Omental fat pad (tissue), 4 donors: ENCODE results near the gene INTS11. TPM values are rescaled to one million over a fixed set of nuclear protein-coding genes. Genes with fewer than 3 reads are reported as not detected.
A peak's percentile ranks its signal among the peaks of the same experiment; 100 is the strongest.
"Not testable (repeated sequence)": the region's sequence is repeated elsewhere in the genome, so short reads cannot be mapped to it uniquely, and the experiment has no call there.

Experiments
- ATAC-seq: fragments of 150-250 bp; one replicate; pipeline ENCODE4 v1.9.1; 2016; ENCODE audit warnings: mild to moderate bottlenecking, moderate library complexity; ENCODE audit not compliant: low FRiP score
- DNase-seq: peaks from one replicate; pipeline ENCODE4 v3.0.0-alpha.2; 2019; ENCODE audit warnings: low spot score
- total RNA-seq, 4 donors: library from RNA; depleted of rRNA; stranded (reverse); fragments of >200 nt; gene quantifications; one replicate each; pipeline ENCODE4 v1.1.0, GENCODE V29; 2016
- TF ChIP-seq, protein P1 (sequence below), 3 donors: fragments of 450-650 bp; IDR thresholded peaks; one replicate each; pipeline ENCODE4 v1.5.1; 2016 to 2017; ENCODE audit warnings: antibody characterized with exemption in 3 of 3, mild to moderate bottlenecking in 3 of 3, moderate library complexity in 2 of 3

INTS11 gene
- total RNA-seq, 4 donors from 2014 or later: 71.9 to 103 (median 86.2) TPM

DNA sequence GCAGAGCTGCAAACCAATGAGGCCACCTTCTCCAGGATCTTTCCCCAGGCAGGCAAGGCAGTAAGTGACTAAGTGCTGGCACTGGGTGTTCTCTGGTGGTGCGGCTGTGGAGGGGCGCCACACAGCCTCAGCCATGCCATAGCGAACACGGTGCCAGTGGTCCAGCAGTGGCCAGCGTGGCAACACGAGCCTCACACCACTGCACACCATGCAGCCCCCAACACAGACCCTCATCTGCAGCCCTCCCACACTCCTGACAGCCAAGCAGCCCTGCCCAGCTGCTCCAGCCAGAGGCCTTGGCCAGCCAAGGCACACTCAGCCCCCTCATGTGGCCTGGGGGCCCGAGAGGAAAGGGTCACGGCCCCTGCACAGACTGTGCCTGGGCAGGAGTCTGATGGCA lies 3.0 kb downstream of the INTS11 start:
- TF ChIP-seq, protein P1, sequence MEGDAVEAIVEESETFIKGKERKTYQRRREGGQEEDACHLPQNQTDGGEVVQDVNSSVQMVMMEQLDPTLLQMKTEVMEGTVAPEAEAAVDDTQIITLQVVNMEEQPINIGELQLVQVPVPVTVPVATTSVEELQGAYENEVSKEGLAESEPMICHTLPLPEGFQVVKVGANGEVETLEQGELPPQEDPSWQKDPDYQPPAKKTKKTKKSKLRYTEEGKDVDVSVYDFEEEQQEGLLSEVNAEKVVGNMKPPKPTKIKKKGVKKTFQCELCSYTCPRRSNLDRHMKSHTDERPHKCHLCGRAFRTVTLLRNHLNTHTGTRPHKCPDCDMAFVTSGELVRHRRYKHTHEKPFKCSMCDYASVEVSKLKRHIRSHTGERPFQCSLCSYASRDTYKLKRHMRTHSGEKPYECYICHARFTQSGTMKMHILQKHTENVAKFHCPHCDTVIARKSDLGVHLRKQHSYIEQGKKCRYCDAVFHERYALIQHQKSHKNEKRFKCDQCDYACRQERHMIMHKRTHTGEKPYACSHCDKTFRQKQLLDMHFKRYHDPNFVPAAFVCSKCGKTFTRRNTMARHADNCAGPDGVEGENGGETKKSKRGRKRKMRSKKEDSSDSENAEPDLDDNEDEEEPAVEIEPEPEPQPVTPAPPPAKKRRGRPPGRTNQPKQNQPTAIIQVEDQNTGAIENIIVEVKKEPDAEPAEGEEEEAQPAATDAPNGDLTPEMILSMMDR (IDR thresholded peaks at IDR 0.05): no peak
- ATAC-seq (no peak), DNase-seq (no peak)

DNA sequence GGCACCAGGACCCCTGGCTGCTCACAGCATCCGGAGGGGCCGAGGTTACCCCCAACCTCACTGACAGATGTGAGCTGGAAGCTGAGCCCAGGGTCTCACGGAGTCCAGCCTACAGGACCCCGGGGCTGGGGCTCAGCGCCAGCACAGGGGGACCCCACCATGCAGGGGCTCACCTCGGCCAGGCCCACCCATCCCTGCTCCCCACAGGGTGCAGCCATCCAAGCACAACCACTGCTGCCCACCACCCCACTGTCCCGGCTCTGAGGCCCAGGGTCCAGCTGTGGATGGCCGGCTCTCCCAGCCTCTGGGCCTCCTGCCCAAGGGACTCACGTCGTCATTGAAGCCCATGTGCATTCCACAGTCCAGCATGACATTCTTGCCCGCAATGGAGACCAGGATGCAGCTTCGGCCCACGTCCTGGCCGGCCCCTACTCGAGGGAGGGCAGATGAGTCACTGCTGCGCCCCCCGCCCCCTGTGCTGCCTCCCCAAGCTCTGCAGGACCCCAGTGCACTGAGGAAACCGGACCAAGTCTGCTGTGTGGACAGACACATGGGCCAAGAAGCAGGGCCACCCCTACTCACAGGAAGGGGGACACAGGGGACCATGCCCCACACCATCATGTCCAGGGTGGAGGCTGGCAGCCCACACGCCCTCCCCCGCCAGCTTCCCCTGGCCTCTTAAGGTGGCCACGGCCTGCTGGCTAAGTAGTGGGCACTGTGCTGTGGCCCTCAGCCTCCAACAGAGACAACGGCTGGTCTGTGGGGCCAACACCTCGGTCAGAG lies 3.6 kb downstream of the INTS11 start:
- TF ChIP-seq, protein P1 (IDR thresholded peaks at IDR 0.05): no peak
- ATAC-seq: no peak

DNA sequence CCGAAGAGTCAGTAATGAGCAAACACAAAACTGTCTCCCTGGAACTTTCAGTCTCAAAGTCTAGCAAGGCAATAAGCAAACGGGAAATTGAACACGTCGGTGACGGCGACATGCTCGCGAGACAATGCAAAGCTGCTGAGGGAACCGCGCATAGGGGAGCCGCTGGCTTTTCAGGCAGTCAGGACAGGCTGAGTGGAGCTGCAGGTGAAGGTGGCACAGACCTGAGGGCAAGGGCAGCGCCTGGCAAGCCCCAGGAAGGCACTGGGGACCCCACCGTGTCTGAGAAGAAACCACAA lies 4.9 kb downstream of the INTS11 start:
- DNase-seq (no peak), ATAC-seq (no peak)
- TF ChIP-seq, protein P1 (IDR thresholded peaks at IDR 0.05): no peak

More for the DNA sequence above, 3.6 kb downstream of the INTS11 start:
- no peak for DNase-seq

GRCh38 chr1:1318777-1319645 lies 5.4 kb downstream of the INTS11 start:
- ATAC-seq (no peak), DNase-seq (no peak)
- TF ChIP-seq, protein P1 (IDR thresholded peaks at IDR 0.05): no peak

DNA sequence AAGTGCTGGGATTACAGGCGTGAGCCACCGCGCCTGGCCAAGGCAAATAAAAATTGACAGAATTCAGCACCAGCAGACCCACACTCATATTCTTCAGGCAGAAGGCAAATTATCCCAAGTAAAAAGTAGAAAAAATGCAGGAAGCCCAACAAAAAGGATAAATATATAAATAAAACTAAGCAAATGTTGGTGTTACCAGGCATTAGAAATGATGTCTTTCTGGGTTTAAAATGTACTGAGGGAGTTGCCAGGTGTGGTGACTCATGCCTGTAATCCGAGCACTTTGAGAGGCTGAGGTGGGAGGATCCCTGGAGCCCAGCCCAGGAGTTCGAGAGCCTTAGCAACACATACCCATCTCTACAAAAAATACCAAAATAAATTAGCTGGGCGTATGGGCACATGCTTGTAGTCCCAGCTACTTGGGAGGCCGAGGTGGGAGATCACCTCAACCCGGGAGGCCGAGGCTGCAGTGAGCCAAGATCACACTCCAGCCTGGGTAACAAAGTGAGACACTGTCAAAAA lies 6.3 kb downstream of the INTS11 start:
- DNase-seq: peak; percentile 44
- TF ChIP-seq, protein P1 (IDR thresholded peaks at IDR 0.05): no peak
- peak; percentile 76 for ATAC-seq

GRCh38 chr1:1317420-1317819 lies 7.0 kb downstream of the INTS11 start:
- DNase-seq (no peak), ATAC-seq (no peak)
- TF ChIP-seq, protein P1 (IDR thresholded peaks at IDR 0.05): no peak

DNA sequence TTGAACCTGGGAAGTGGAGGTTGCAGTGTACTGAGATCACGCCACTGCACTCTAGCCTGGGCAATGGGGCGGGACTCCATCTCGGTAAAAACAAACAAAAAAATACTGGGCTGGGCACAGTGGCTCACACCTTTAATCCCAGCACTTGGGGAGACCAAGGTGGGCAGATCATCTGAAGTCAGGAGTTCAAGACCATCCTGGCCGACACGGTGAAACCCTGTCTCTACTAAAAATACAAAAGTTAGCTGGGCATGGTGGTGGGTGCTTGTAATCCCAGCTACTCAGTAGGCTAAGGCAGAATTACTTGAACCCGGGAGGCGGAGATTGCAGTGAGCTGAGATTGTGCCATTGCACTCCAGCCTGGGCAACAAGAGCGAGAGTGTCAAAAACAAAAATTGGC lies 8.3 kb downstream of the INTS11 start:
- not testable (repeated sequence) for DNase-seq, ATAC-seq
